GM23248 (cell line): ENCODE data around the gene TTLL5. TPM values are rescaled to one million over a fixed set of nuclear protein-coding genes. Genes with fewer than 3 reads are reported as not detected.
"Not testable (repeated sequence)": the region's sequence is repeated elsewhere in the genome, so short reads cannot be mapped to it uniquely, and the experiment has no call there.

ENCODE experiments used
- DNase-seq: peaks from one replicate; pipeline ENCODE4 v3.0.0-alpha.2; 2015
- H2AFZ ChIP-seq: fragments of 200-600 bp; sonication (generic); 2 replicates; pipeline ENCODE4 v1.6.1; 2016; ENCODE audit warnings: antibody characterized with exemption
- H3F3A ChIP-seq: fragments of 200-600 bp; sonication (generic); 2 replicates; pipeline ENCODE4 v1.6.1; 2016; ENCODE audit warnings: mild to moderate bottlenecking, antibody characterized with exemption, mixed run types; ENCODE audit not compliant: insufficient read depth
- H3K27ac ChIP-seq: fragments of 200-600 bp; sonication (generic); 2 replicates; pipeline ENCODE4 v1.5.1; 2016; ENCODE audit warnings: mild to moderate bottlenecking
- H3K27me3 ChIP-seq: fragments of 200-600 bp; sonication (generic); replicated peaks from 2 replicates; pipeline ENCODE4 v1.6.1; 2016; ENCODE audit warnings: mild to moderate bottlenecking; ENCODE audit not compliant: insufficient read depth
- H3K36me3 ChIP-seq: fragments of 200-600 bp; sonication (generic); 2 replicates; pipeline ENCODE4 v1.6.1; 2016; ENCODE audit warnings: low read depth, mild to moderate bottlenecking
- H3K4me1 ChIP-seq: fragments of 200-600 bp; sonication (generic); 2 replicates; pipeline ENCODE4 v1.6.1; 2016; ENCODE audit warnings: mild to moderate bottlenecking; ENCODE audit not compliant: insufficient read depth
- H3K4me2 ChIP-seq: fragments of 200-600 bp; sonication (generic); one replicate; pipeline ENCODE4 v1.6.1; 2016; ENCODE audit warnings: mild to moderate bottlenecking; ENCODE audit not compliant: unreplicated experiment
- H3K4me3 ChIP-seq: fragments of 200-600 bp; sonication (generic); 2 replicates; pipeline ENCODE4 v1.5.1; 2016; ENCODE audit warnings: mild to moderate bottlenecking
- H3K79me2 ChIP-seq: fragments of 200-600 bp; sonication (generic); 2 replicates; pipeline ENCODE4 v1.6.1; 2016; ENCODE audit warnings: mild to moderate bottlenecking; ENCODE audit not compliant: insufficient read depth
- H3K9ac ChIP-seq: fragments of 200-600 bp; sonication (generic); 2 replicates; pipeline ENCODE4 v1.6.1; 2016; ENCODE audit warnings: mild to moderate bottlenecking
- H3K9me2 ChIP-seq: fragments of 200-600 bp; sonication (generic); 2 replicates; pipeline ENCODE4 v1.6.1; 2016; ENCODE audit warnings: mixed run types, mild to moderate bottlenecking, moderate library complexity; ENCODE audit not compliant: insufficient read depth
- H3K9me3 ChIP-seq: fragments of 200-600 bp; sonication (generic); one replicate; pipeline ENCODE4 v1.6.1; 2017; ENCODE audit warnings: low read depth
- H4K20me1 ChIP-seq: fragments of 200-600 bp; sonication (generic); 2 replicates; pipeline ENCODE4 v1.6.0; 2016; ENCODE audit not compliant: insufficient read depth
- EZH2 ChIP-seq: fragments of 200-600 bp; sonication (generic); IDR thresholded peaks from 2 replicates; pipeline ENCODE4 v1.6.1; 2018; ENCODE audit warnings: antibody characterized with exemption, mild to moderate bottlenecking; ENCODE audit not compliant: insufficient read depth, poor library complexity, severe bottlenecking
- EZH2phosphoT487 ChIP-seq: fragments of 200-600 bp; sonication (generic); IDR thresholded peaks from 2 replicates; pipeline ENCODE4 v1.6.1; 2018; ENCODE audit warnings: antibody characterized with exemption, moderate library complexity, mild to moderate bottlenecking, low read depth; ENCODE audit not compliant: insufficient read depth
- WGBS, 2 experiments: methylation state at CpG; one replicate each; pipeline ENCODE4 v1.1.6; 2015 to 2017; ENCODE audit warnings: low lambda C conversion rate in 2 of 2, low coverage in 1 of 2; ENCODE audit errors: missing lambda C conversion rate in 2 of 2; 5-methylcytosine and 5-hydroxymethylcytosine counted together
- in situ Hi-C: fragments of 300-500 bp; cut with MboI; formaldehyde crosslinking; loops from 2 replicates; pipeline ENCODE4 v1.15.0; 2020
- polyA plus RNA-seq: library from polyadenylated mRNA; unstranded; fragments of >200 nt; fragmentation: Nextera tagmentation; extraction: Ambion mirVana; gene quantifications from 2 replicates; pipeline ENCODE4 v1.2.1, GENCODE V29; 2016
- total RNA-seq: library from RNA; depleted of rRNA; stranded (reverse); fragments of >200 nt; shearing (Covaris generic); gene quantifications from 2 replicates; pipeline ENCODE4 v1.2.3, GENCODE V29; 2014

TTLL5 gene
- total and polyA plus RNA-seq, 2 experiments from 2014 or later = 14.6 to 17.8 TPM

- Histone ChIP-seq H3K4me3 (no peak overlapping the region), H3K9me3 (no peaks in the 10 kb centered on the region), H3K9me2 (no peaks in the 10 kb centered on the region), H3K36me3 (peaks cover 12% of the 10 kb centered on the region; the same call in 1 of the 2 replicates), H3K4me2 (no peak overlapping the region), H3K27me3 (no peaks in the 10 kb centered on the region), H3K79me2 (no peaks in the 10 kb centered on the region), H3K27ac (no peak overlapping the region), H3F3A (peaks cover 14% of the 10 kb centered on the region), H4K20me1 (no peaks in the 10 kb centered on the region), H3K9ac (no peak overlapping the region), H2AFZ (no peak overlapping the region), H3K4me1 (no peaks in the 10 kb centered on the region)
- WGBS, 2 experiments = 95 to 97% methylated on average over 2 of the region's 2 CpGs
- TF ChIP-seq EZH2phosphoT487 = no peak
- TF ChIP-seq EZH2 = no peak
- DNase-seq = no peak
- in situ Hi-C loops = no loop called here
Measured at GRCh38 chr14:75685910-75686309, 24.9 kb downstream of the TTLL5 start.

- Histone ChIP-seq H3K79me2 (no peaks in the 10 kb centered on the region), H4K20me1 (no peaks in the 10 kb centered on the region), H3F3A (peaks cover 14% of the 10 kb centered on the region), H3K4me1 (no peaks in the 10 kb centered on the region), H3K9ac (no peak overlapping the region), H3K36me3 (peaks cover 17% of the 10 kb centered on the region; the same call in 1 of the 2 replicates), H3K27me3 (no peaks in the 10 kb centered on the region), H3K27ac (peak overlapping the region; percentile 34; the same call in 1 of the 2 replicates), H3K9me3 (no peaks in the 10 kb centered on the region), H3K9me2 (no peaks in the 10 kb centered on the region), H3K4me3 (no peak overlapping the region), H3K4me2 (no peak overlapping the region), H2AFZ (no peak overlapping the region)
- WGBS, 2 experiments = 8 to 17% methylated on average over 2 of the region's 2 CpGs
- DNase-seq = peak; percentile 72
- TF ChIP-seq EZH2phosphoT487 (no peak), EZH2 (no peak)
- in situ Hi-C loops = no loop called here
Measured at GRCh38 chr14:75689012-75689411, 28.0 kb downstream of the TTLL5 start.

GRCh38 chr14:75690010-75690409 is 29.0 kb downstream of the TTLL5 start:
- in situ Hi-C loops = no loop called here
- Histone ChIP-seq H3K9ac (no peak overlapping the region), H3K79me2 (no peaks in the 10 kb centered on the region), H3K4me1 (no peaks in the 10 kb centered on the region), H4K20me1 (no peaks in the 10 kb centered on the region), H3K4me2 (no peak overlapping the region), H3K27ac (no peak overlapping the region), H3K36me3 (peaks cover 8% of the 10 kb centered on the region; the same call in 1 of the 2 replicates), H3K9me3 (no peaks in the 10 kb centered on the region), H2AFZ (no peak overlapping the region), H3F3A (peaks cover 14% of the 10 kb centered on the region), H3K4me3 (no peak overlapping the region), H3K27me3 (no peaks in the 10 kb centered on the region), H3K9me2 (no peaks in the 10 kb centered on the region)
- no peak for DNase-seq
- TF ChIP-seq EZH2 (no peak), EZH2phosphoT487 (no peak)
- WGBS, 2 experiments = 96% methylated on average over 7 of the region's 7 CpGs

- 84% methylated on average over 6 of the region's 6 CpGs for WGBS, 2 experiments
Measured at GRCh38 chr14:75695025-75695424, 34.0 kb downstream of the TTLL5 start.

GRCh38 chr14:75697386-75697785 is 36.3 kb downstream of the TTLL5 start:
- H4K20me1 ChIP-seq = no peaks in the 10 kb centered on the region
- no peak overlapping the region for H3K4me3 ChIP-seq
- in situ Hi-C loops = no loop called here
- no peaks in the 10 kb centered on the region for H3K79me2 ChIP-seq
- H3F3A ChIP-seq = 0 out of 2 replicates have a peak, but pooled peaks cover 3% of the 10 kb centered on the region
- TF ChIP-seq EZH2 = no peak
- TF ChIP-seq EZH2phosphoT487 = no peak
- DNase-seq = no peak
- H3K4me2 ChIP-seq = no peak overlapping the region
- peaks cover 8% of the 10 kb centered on the region; the same call in 1 of the 2 replicates for H3K36me3 ChIP-seq
- H3K27ac ChIP-seq = no peak overlapping the region
- H3K9me3 ChIP-seq = no peaks in the 10 kb centered on the region
- no peaks in the 10 kb centered on the region for H3K27me3 ChIP-seq
- H3K9me2 ChIP-seq = no peaks in the 10 kb centered on the region
- no peak overlapping the region for H2AFZ ChIP-seq
- H3K9ac ChIP-seq = no peak overlapping the region
- peaks cover 1% of the 10 kb centered on the region; the same call in 1 of the 2 replicates for H3K4me1 ChIP-seq
- 97 to 100% methylated on average over 1 of the region's 1 CpG for WGBS, 2 experiments

More at GRCh38 chr14:75695025-75695424, 34.0 kb downstream of the TTLL5 start:
- H4K20me1 ChIP-seq, H3K9me2 ChIP-seq, H3K27ac ChIP-seq, H3K27me3 ChIP-seq, H3K4me1 ChIP-seq, DNase-seq, H3K4me2 ChIP-seq, H3K79me2 ChIP-seq, H3K9ac ChIP-seq, H3F3A ChIP-seq, H3K4me3 ChIP-seq, H2AFZ ChIP-seq, in situ Hi-C loops, H3K9me3 ChIP-seq: not testable (repeated sequence)
- peaks cover 15% of the 10 kb centered on the region; the same call in 1 of the 2 replicates for H3K36me3 ChIP-seq
